Suprapubic skin (tissue), 4 donors: ENCODE measurements around the gene SYDE1.
A peak's percentile ranks its signal among the peaks of the same experiment; 100 is the strongest.

Experiments used
- EP300 ChIP-seq: sonication (generic); formaldehyde crosslinking; IDR thresholded peaks from one replicate; pipeline ENCODE4 v1.6.1; 2017; ENCODE audit warnings: antibody characterized with exemption
- POLR2A ChIP-seq, 2 donors: fragments of 450-650 bp; IDR thresholded peaks; one replicate each; pipeline ENCODE4 v1.6.1; 2017; ENCODE audit warnings: antibody characterized with exemption in 2 of 2, mild to moderate bottlenecking in 2 of 2, moderate library complexity in 2 of 2
- POLR2AphosphoS5 ChIP-seq, 3 donors: sonication (generic); formaldehyde crosslinking; IDR thresholded peaks; one replicate each; pipeline ENCODE4 v1.6.1; 2017; ENCODE audit warnings: antibody characterized with exemption in 3 of 3
- TF ChIP-seq, protein P1 (sequence below), 2 donors: fragments of 200-600 bp in 1 of 2; fragments of 450-650 bp in 1 of 2; sonication (generic) in 1 of 2; IDR thresholded peaks; one replicate each; pipeline ENCODE4 v1.5.1; 2016 to 2019; ENCODE audit warnings: antibody characterized with exemption in 2 of 2, mild to moderate bottlenecking in 1 of 2, moderate library complexity in 1 of 2

DNA sequence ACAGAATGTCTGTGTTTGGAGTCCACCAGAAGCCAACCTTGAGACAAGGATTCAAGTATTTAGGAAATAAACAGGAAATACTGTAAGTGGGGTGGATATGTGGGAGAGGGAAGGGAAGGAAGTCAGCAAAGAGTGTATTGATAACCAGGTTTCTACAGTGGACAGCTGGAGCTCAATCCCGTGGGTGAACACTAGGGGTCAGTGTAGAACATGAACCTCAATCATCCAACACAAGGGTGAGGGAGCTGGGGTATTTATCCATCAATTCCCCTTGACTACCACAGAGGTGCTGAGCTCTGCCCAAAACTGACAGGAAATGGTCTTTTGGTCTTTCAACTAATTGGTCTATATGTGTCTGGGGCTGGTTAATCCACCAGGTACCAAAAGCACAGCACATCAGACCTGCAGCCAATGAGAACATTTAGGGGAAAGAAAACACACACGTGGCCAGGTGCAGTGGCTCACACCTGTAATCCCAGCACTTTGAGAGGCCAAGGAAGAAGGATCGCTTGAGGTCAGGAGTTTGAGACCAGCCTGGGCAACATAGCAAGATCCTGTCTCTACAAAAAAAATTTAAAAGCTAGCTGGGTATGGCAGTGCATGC is 5.6 kb upstream of the SYDE1 start:
- TF ChIP-seq, protein P1, sequence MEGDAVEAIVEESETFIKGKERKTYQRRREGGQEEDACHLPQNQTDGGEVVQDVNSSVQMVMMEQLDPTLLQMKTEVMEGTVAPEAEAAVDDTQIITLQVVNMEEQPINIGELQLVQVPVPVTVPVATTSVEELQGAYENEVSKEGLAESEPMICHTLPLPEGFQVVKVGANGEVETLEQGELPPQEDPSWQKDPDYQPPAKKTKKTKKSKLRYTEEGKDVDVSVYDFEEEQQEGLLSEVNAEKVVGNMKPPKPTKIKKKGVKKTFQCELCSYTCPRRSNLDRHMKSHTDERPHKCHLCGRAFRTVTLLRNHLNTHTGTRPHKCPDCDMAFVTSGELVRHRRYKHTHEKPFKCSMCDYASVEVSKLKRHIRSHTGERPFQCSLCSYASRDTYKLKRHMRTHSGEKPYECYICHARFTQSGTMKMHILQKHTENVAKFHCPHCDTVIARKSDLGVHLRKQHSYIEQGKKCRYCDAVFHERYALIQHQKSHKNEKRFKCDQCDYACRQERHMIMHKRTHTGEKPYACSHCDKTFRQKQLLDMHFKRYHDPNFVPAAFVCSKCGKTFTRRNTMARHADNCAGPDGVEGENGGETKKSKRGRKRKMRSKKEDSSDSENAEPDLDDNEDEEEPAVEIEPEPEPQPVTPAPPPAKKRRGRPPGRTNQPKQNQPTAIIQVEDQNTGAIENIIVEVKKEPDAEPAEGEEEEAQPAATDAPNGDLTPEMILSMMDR (IDR thresholded peaks at IDR 0.05) = peak; percentile 33 to 64
- TF ChIP-seq POLR2AphosphoS5 (IDR thresholded peaks at IDR 0.05) (no peak), POLR2A (IDR thresholded peaks at IDR 0.05) (no peak), EP300 (no peak)
